ENCODE results near the gene MAGI2. TPM values are rescaled to one million over a fixed set of nuclear protein-coding genes. Genes with fewer than 3 reads are reported as not detected.

The MAGI2 gene
- total RNA-seq, 1 experiment from 2014 or later: 0.25 TPM

- ChIA-PET CTCF (interaction anchor here (1.7 kb wide), 1 partner anchor 59 kb away, joined by 4 read pairs; no protein-coding TSS in a partner anchor), POLR2A (no interaction called here)
- intact Hi-C loops (cut with micrococcal nuclease; ENCODE audit: unreplicated experiment): no loop called here
- Mint-ChIP-seq H3K9me3 (ENCODE audit: unreplicated experiment) (no peaks in the 10 kb centered on the region), H3K4me1 (ENCODE audit: low read depth, unreplicated experiment) (peaks cover 6% of the 10 kb centered on the region), H3K4me3 (ENCODE audit: unreplicated experiment) (no peak overlapping the region), H3K36me3 (ENCODE audit: insufficient read depth, unreplicated experiment) (no peaks in the 10 kb centered on the region), H3K27me3 (ENCODE audit: insufficient read depth, unreplicated experiment) (no peaks in the 10 kb centered on the region), H3K27ac (ENCODE audit: unreplicated experiment) (no peak overlapping the region)
- no TSS peak for BruUV-seq (replicated peaks)
- TF ChIP-seq CTCF (IDR thresholded peaks at IDR 0.05; ENCODE audit: insufficient read depth in 1 of 2, low read depth in 1 of 2, low read length in 1 of 2, severe bottlenecking in 1 of 2, unreplicated experiment in 1 of 2): no peak
- H3K27me3 ChIP-seq (replicated peaks; ENCODE audit: control insufficient read depth, insufficient read depth, low read length): no peaks in the 10 kb centered on the region
- no peak overlapping the region for H3K4me3 ChIP-seq (ENCODE audit: low read depth, low read length)
- H3K36me3 ChIP-seq (ENCODE audit: control insufficient read depth, insufficient read depth, low read length): no peaks in the 10 kb centered on the region
- no peaks in the 10 kb centered on the region for H3K9me3 ChIP-seq
- DNase-seq: no peak
- no peaks in the 10 kb centered on the region; the same call in 1 of the 2 replicates for H3K4me1 ChIP-seq
Measured at GRCh38 chr7:79357101-79357500, 96.4 kb downstream of the MAGI2 start.

- Histone ChIP-seq H3K9me3 (no peaks in the 10 kb centered on the region), H3K4me1 (no peaks in the 10 kb centered on the region; the same call in 1 of the 2 replicates), H3K27me3 (replicated peaks; ENCODE audit: control insufficient read depth, insufficient read depth, low read length) (no peaks in the 10 kb centered on the region), H3K36me3 (ENCODE audit: control insufficient read depth, insufficient read depth, low read length) (no peaks in the 10 kb centered on the region), H3K4me3 (ENCODE audit: low read depth, low read length) (no peak overlapping the region)
- H3K27ac Mint-ChIP-seq (ENCODE audit: unreplicated experiment): no peak overlapping the region
- no peak for DNase-seq
- intact Hi-C loops (cut with micrococcal nuclease; ENCODE audit: unreplicated experiment): no loop called here
- H3K4me3 Mint-ChIP-seq (ENCODE audit: unreplicated experiment): no peak overlapping the region
- H3K36me3 Mint-ChIP-seq (ENCODE audit: insufficient read depth, unreplicated experiment): no peaks in the 10 kb centered on the region
- H3K9me3 Mint-ChIP-seq (ENCODE audit: unreplicated experiment): no peaks in the 10 kb centered on the region
- ChIA-PET POLR2A (no interaction called here), CTCF (no interaction called here)
- no peaks in the 10 kb centered on the region for H3K27me3 Mint-ChIP-seq (ENCODE audit: insufficient read depth, unreplicated experiment)
- TF ChIP-seq CTCF (IDR thresholded peaks at IDR 0.05; ENCODE audit: insufficient read depth in 1 of 2, low read depth in 1 of 2, low read length in 1 of 2, severe bottlenecking in 1 of 2, unreplicated experiment in 1 of 2): no peak
- BruUV-seq (replicated peaks): no TSS peak
- H3K4me1 Mint-ChIP-seq (ENCODE audit: low read depth, unreplicated experiment): peaks cover 6% of the 10 kb centered on the region
Measured at GRCh38 chr7:79353720-79354468, 99.6 kb downstream of the MAGI2 start.

GRCh38 chr7:79352323-79352722 is 101.1 kb downstream of the MAGI2 start:
- BruUV-seq (replicated peaks): no TSS peak
- no peak overlapping the region for H3K4me3 ChIP-seq (ENCODE audit: low read depth, low read length)
- H3K27me3 Mint-ChIP-seq (ENCODE audit: insufficient read depth, unreplicated experiment): no peaks in the 10 kb centered on the region
- no peak overlapping the region for H3K4me3 Mint-ChIP-seq (ENCODE audit: unreplicated experiment)
- no peak for DNase-seq
- H3K9me3 Mint-ChIP-seq (ENCODE audit: unreplicated experiment): no peaks in the 10 kb centered on the region
- no peak overlapping the region for H3K27ac Mint-ChIP-seq (ENCODE audit: unreplicated experiment)
- intact Hi-C loops (cut with micrococcal nuclease; ENCODE audit: unreplicated experiment): no loop called here
- no peaks in the 10 kb centered on the region for H3K27me3 ChIP-seq (replicated peaks; ENCODE audit: control insufficient read depth, insufficient read depth, low read length)
- ChIA-PET CTCF (no interaction called here), POLR2A (no interaction called here)
- no peaks in the 10 kb centered on the region for H3K9me3 ChIP-seq
- H3K36me3 Mint-ChIP-seq (ENCODE audit: insufficient read depth, unreplicated experiment): no peaks in the 10 kb centered on the region
- H3K4me1 ChIP-seq: no peaks in the 10 kb centered on the region; the same call in 1 of the 2 replicates
- H3K36me3 ChIP-seq (ENCODE audit: control insufficient read depth, insufficient read depth, low read length): no peaks in the 10 kb centered on the region
- no peak for TF ChIP-seq CTCF (IDR thresholded peaks at IDR 0.05; ENCODE audit: insufficient read depth in 1 of 2, low read depth in 1 of 2, low read length in 1 of 2, severe bottlenecking in 1 of 2, unreplicated experiment in 1 of 2)
- peaks cover 6% of the 10 kb centered on the region for H3K4me1 Mint-ChIP-seq (ENCODE audit: low read depth, unreplicated experiment)
